ENCODE data around the gene GARIN5A.
"Not testable (repeated sequence)": the region's sequence is repeated elsewhere in the genome, so short reads cannot be mapped to it uniquely, and the experiment has no call there.

Gene GARIN5A

GRCh38 chr19:50461066-50461875 lies 15.4 kb downstream of the GARIN5A start:
- DNase-seq: peak; percentile 54 to 87 (median 71)

GRCh38 chr19:50460161-50460765 lies 16.4 kb downstream of the GARIN5A start:
- no peak for DNase-seq

- no peak for DNase-seq
These were observed 17.0 kb downstream of the GARIN5A start for GRCh38 chr19:50459638-50460037.

GRCh38 chr19:50459067-50459456 lies 17.6 kb downstream of the GARIN5A start:
- DNase-seq: no peak

- no peak for DNase-seq
These were observed 18.1 kb downstream of the GARIN5A start for GRCh38 chr19:50458396-50459066.

- DNase-seq: no peak
These were observed 19.3 kb downstream of the GARIN5A start for GRCh38 chr19:50457300-50457699.

GRCh38 chr19:50455992-50456391 lies 20.7 kb downstream of the GARIN5A start:
- no peak for DNase-seq

GRCh38 chr19:50453243-50453642 lies 23.4 kb downstream of the GARIN5A start:
- DNase-seq: no peak

- no peak for DNase-seq
These were observed 25.5 kb downstream of the GARIN5A start for GRCh38 chr19:50451223-50451534.

- DNase-seq: no peak
These were observed 26.1 kb downstream of the GARIN5A start for GRCh38 chr19:50450369-50451222.

GRCh38 chr19:50449236-50449899 lies 27.3 kb downstream of the GARIN5A start:
- no peak for DNase-seq

GRCh38 chr19:50447750-50448149 lies 28.9 kb downstream of the GARIN5A start:
- no peak for DNase-seq

- no peak for DNase-seq
These were observed 29.6 kb downstream of the GARIN5A start for GRCh38 chr19:50447053-50447452.

- no peak for DNase-seq
These were observed 32.6 kb downstream of the GARIN5A start for GRCh38 chr19:50444059-50444458.

GRCh38 chr19:50439130-50439529 lies 37.5 kb downstream of the GARIN5A start:
- DNase-seq: not testable (repeated sequence)

GRCh38 chr19:50437862-50438449 lies 38.7 kb downstream of the GARIN5A start:
- DNase-seq: no peak

GRCh38 chr19:50435627-50436026 lies 41.0 kb downstream of the GARIN5A start:
- DNase-seq: no peak

GRCh38 chr19:50435221-50435620 lies 41.4 kb downstream of the GARIN5A start:
- peak in 1 of 3 experiments; percentile 5 for DNase-seq

- DNase-seq: peak in 2 of 3 experiments; percentile 53 to 71
These were observed 42.1 kb downstream of the GARIN5A start for GRCh38 chr19:50434525-50434924.

- no peak for DNase-seq
These were observed 43.2 kb downstream of the GARIN5A start for GRCh38 chr19:50433201-50434180.
